Left ventricle myocardium inferior (tissue), 1 donor: ENCODE measurements around the gene FBXW8. TPM values are rescaled to one million over a fixed set of nuclear protein-coding genes. Genes with fewer than 3 reads are reported as not detected.

Experiments used
- DNase-seq: peaks from one replicate; pipeline ENCODE4 v3.0.0-alpha.2; 2020
- H3K27ac ChIP-seq: fragments of 200-600 bp; replicated peaks from 2 replicates; pipeline ENCODE4 v1.8.0; 2021
- H3K27me3 ChIP-seq: fragments of 200-600 bp; 2 replicates; pipeline ENCODE4 v1.8.0; 2021; ENCODE audit warnings: low read depth
- H3K36me3 ChIP-seq: fragments of 200-600 bp; 2 replicates; pipeline ENCODE4 v1.8.0; 2021
- H3K4me1 ChIP-seq: fragments of 200-600 bp; 2 replicates; pipeline ENCODE4 v1.8.0; 2021
- H3K4me3 ChIP-seq: fragments of 200-600 bp; 2 replicates; pipeline ENCODE4 v1.8.0; 2021; ENCODE audit warnings: mild to moderate bottlenecking, moderate library complexity
- H3K9me3 ChIP-seq: fragments of 200-600 bp; replicated peaks from 2 replicates; pipeline ENCODE4 v1.8.0; 2021
- CTCF ChIP-seq: fragments of 200-600 bp; IDR thresholded peaks from 2 replicates; pipeline ENCODE4 v1.8.0; 2021; ENCODE audit warnings: antibody characterized with exemption, mild to moderate bottlenecking, borderline replicate concordance
- intact Hi-C: fragments of 100-400 bp; cut with micrococcal nuclease; formaldehyde crosslinking; loops from one replicate; pipeline ENCODE4 v1.11.0; 2022
- total RNA-seq: library from RNA; stranded (reverse); fragmentation: NEBNext Ultra II Directional; extraction: Animal tissue kit (Norgen Biotek cat#: 25700); gene quantifications from one replicate; pipeline ENCODE4 v1.2.1, GENCODE V29; 2021
- donor health status: DM: no; HTN: yes; CAD: no; lungs with severe emphysema.

Gene FBXW8
- total RNA-seq, 1 donor from 2014 or later, result 8.5 TPM

- DNase-seq, result no peak
- Histone ChIP-seq H3K9me3 (no peaks in the 10 kb centered on the region), H3K27me3 (no peaks in the 10 kb centered on the region), H3K36me3 (no peaks in the 10 kb centered on the region), H3K27ac (peak overlapping the region; percentile 70), H3K4me1 (peaks cover 46% of the 10 kb centered on the region), H3K4me3 (no peak overlapping the region)
- TF ChIP-seq CTCF, result no peak
- intact Hi-C loops, result no loop called here
Measured at GRCh38 chr12:117059156-117059555, 148.4 kb downstream of the FBXW8 start.

DNA sequence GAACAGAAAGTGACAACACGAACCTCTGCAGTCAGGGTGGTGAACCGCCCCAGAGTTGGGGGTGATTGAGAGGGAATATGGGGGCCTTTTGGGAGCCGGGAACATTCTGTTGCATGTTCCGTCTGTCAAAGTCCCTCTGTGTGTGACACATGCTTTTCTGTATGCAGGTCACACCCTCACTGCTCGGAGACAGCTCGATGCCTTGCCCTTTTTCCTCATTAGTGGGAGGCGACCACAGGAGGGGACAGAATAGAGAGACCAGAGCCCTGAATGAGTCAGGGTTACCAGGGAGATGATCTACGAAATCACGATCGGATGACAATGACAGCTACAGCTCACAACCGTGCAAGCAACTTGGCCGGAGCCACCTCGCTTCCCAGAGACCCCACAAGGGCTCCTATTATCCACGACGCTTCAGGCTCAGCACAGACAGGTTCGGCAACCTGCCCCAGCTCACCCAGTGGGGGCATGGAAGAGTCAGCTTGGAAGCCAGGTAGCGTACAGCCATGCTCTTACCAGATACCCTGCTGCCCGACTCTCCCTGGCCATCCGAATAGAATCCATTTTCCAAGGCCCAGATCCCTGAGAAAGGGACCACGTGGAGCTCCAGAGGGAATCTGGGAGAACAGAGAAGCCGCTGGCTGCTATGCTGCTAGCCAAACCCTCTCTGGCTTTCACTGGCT lies 149.6 kb downstream of the FBXW8 start:
- H3K4me1 ChIP-seq, result peaks cover 44% of the 10 kb centered on the region
- no peak for TF ChIP-seq CTCF
- H3K4me3 ChIP-seq, result no peak overlapping the region
- no peaks in the 10 kb centered on the region for H3K27me3 ChIP-seq
- no peak for DNase-seq
- no peaks in the 10 kb centered on the region for H3K9me3 ChIP-seq
- intact Hi-C loops, result no loop called here
- H3K27ac ChIP-seq, result peak overlapping the region; percentile 70
- no peaks in the 10 kb centered on the region for H3K36me3 ChIP-seq

DNA sequence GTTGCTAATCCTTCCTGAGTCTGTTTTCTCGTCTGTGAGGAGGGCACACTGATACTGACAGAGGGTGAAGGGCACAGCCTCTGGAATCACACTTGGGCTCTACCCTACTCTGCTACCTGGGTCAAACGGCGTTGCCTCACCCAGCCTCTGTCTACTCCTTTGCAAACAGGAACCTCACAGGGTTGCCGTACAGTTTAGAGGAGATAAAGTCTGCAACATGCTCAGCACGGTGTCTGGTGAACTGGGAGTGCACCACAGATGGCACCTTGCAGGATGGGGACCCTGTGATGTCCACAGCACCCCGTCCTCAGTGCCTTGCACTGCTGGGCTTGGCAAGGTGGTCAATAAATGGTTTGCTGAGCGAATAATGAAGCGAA lies 150.2 kb downstream of the FBXW8 start:
- TF ChIP-seq CTCF, result no peak
- Histone ChIP-seq H3K36me3 (no peaks in the 10 kb centered on the region), H3K9me3 (no peaks in the 10 kb centered on the region), H3K27ac (peak overlapping the region; percentile 70), H3K4me1 (peaks cover 44% of the 10 kb centered on the region), H3K27me3 (no peaks in the 10 kb centered on the region), H3K4me3 (no peak overlapping the region)
- intact Hi-C loops, result no loop called here
- no peak for DNase-seq

- intact Hi-C loops, result no loop called here
- Histone ChIP-seq H3K4me1 (peaks cover 49% of the 10 kb centered on the region), H3K27ac (peak overlapping the region; percentile 70), H3K27me3 (no peaks in the 10 kb centered on the region), H3K36me3 (no peaks in the 10 kb centered on the region), H3K9me3 (no peaks in the 10 kb centered on the region), H3K4me3 (no peak overlapping the region)
- no peak for DNase-seq
- no peak for TF ChIP-seq CTCF
Measured at GRCh38 chr12:117061555-117062079, 150.9 kb downstream of the FBXW8 start.

GRCh38 chr12:117063162-117063911 lies 152.6 kb downstream of the FBXW8 start:
- Histone ChIP-seq H3K4me3 (no peak overlapping the region), H3K27ac (peak overlapping the region; percentile 58), H3K36me3 (no peaks in the 10 kb centered on the region), H3K27me3 (no peaks in the 10 kb centered on the region), H3K9me3 (no peaks in the 10 kb centered on the region), H3K4me1 (peaks cover 65% of the 10 kb centered on the region)
- TF ChIP-seq CTCF, result no peak
- intact Hi-C loops, result no loop called here
- no peak for DNase-seq
